A673 (cell line): ENCODE results near the gene IFITM2.

ENCODE experiments used
- EZH2 ChIP-seq: fragments of 200-600 bp; sonication (generic); IDR thresholded peaks from 2 replicates; pipeline ENCODE4 v1.6.1; 2017; ENCODE audit warnings: borderline replicate concordance, low read depth, mild to moderate bottlenecking, mixed read lengths, antibody characterized with exemption, low read length; ENCODE audit not compliant: poor library complexity, severe bottlenecking
- TF ChIP-seq, protein P1 (sequence below): fragments of 300-800, 200-600 bp; sonication (generic); conservative IDR thresholded peaks from 2 replicates; pipeline ENCODE4 v1.5.1; 2017; ENCODE audit warnings: low read depth, mild to moderate bottlenecking, antibody characterized with exemption, low read length, moderate library complexity, mixed read lengths

DNA sequence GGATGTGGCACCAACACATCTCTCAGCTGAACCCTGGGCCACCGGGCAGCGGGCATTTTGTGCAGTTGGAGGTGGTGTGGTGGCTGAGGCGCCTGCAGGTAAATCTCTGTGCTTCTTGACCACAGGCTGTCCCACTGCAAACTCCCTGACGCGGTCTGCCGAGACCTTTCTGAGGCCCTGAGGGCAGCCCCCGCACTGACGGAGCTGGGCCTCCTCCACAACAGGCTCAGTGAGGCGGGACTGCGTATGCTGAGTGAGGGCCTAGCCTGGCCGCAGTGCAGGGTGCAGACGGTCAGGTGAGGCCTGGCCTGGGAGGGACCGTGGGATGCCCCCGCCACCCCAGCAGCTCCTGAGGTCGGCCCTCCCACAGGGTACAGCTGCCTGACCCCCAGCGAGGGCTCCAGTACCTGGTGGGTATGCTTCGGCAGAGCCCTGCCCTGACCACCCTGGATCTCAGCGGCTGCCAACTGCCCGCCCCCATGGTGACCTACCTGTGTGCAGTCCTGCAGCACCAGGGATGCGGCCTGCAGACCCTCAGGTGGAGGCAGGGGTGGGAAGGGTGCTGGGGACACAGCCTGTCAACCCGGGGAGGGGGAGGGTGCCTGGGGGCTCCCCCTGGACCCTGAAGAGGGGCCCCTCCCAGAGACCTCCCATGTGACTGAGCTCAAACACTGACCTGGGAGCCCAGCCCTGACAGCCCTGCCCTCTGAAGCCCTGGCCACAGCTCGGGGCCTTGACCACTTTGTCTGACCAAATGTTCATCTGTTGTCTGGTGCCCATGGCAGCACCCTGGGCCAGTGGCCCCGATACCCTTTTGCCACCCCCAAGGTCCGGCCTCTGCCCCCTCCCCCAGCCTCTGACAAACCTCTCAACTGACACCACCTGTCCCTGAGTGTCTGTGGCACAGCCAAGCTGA lies 23.3 kb upstream of the IFITM2 start:
- TF ChIP-seq EZH2: no peak
- TF ChIP-seq, protein P1, sequence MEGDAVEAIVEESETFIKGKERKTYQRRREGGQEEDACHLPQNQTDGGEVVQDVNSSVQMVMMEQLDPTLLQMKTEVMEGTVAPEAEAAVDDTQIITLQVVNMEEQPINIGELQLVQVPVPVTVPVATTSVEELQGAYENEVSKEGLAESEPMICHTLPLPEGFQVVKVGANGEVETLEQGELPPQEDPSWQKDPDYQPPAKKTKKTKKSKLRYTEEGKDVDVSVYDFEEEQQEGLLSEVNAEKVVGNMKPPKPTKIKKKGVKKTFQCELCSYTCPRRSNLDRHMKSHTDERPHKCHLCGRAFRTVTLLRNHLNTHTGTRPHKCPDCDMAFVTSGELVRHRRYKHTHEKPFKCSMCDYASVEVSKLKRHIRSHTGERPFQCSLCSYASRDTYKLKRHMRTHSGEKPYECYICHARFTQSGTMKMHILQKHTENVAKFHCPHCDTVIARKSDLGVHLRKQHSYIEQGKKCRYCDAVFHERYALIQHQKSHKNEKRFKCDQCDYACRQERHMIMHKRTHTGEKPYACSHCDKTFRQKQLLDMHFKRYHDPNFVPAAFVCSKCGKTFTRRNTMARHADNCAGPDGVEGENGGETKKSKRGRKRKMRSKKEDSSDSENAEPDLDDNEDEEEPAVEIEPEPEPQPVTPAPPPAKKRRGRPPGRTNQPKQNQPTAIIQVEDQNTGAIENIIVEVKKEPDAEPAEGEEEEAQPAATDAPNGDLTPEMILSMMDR: no peak
